GM19193 (cell line): ENCODE measurements around the gene IRF2BPL.

Experiments
- POLR2A ChIP-seq: IDR thresholded peaks from 4 replicates; pipeline ENCODE4 v1.6.1; 2011; ENCODE audit not compliant: insufficient read depth, insufficient read length; ENCODE audit errors: extremely low read depth

Gene IRF2BPL

DNA sequence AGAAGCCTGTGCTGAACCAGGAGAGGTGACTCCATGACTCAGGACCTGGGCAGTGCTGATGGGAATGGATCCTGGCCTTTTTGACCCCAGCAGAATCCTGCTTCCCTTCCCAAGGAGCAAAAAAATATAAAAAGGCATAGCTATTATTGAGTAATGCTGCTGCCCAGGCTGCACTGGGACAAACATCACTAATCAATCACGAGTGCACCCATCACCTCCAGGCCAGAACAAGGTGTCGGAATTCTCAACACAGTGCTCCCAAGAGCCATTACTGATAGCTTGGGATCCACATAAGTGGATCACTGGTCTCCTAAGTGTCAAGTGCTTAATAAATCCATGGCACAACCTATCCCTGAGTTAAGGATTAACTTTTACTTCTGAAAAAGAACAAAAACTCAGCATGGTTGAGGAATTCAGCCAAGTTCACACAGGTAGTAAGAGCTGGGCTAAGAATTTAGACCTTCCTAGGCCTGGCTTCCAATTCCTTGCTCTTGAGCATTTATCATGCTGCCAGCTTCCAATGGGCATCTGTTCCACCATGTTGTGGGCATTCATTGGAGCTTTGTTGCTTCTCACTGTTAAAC lies 31.9 kb downstream of the IRF2BPL start:
- TF ChIP-seq POLR2A: no peak

GRCh38 chr14:76995279-76996035 lies 33.1 kb downstream of the IRF2BPL start:
- TF ChIP-seq POLR2A: no peak

GRCh38 chr14:76993752-76994151 lies 34.8 kb downstream of the IRF2BPL start:
- TF ChIP-seq POLR2A: no peak

GRCh38 chr14:76990084-76990483 lies 38.4 kb downstream of the IRF2BPL start:
- TF ChIP-seq POLR2A: no peak

- TF ChIP-seq POLR2A: no peak
Measured at GRCh38 chr14:76987956-76988520, 40.5 kb downstream of the IRF2BPL start.

DNA sequence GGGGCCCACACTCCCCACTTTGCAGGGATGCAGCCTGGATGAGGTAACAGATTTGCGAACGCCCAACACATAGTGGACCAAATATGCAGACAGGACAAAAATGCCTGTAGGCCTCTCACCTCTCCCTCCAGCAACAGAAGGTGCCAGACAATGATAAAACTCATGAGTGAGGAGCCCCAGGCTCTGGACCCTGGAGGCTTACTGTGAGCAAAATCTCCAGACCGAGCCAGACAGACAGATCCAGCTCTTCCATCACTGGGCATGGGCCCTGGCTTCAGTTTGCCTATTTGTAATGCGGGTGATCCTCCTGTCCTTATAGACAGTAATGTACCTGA lies 42.3 kb downstream of the IRF2BPL start:
- no peak for TF ChIP-seq POLR2A

DNA sequence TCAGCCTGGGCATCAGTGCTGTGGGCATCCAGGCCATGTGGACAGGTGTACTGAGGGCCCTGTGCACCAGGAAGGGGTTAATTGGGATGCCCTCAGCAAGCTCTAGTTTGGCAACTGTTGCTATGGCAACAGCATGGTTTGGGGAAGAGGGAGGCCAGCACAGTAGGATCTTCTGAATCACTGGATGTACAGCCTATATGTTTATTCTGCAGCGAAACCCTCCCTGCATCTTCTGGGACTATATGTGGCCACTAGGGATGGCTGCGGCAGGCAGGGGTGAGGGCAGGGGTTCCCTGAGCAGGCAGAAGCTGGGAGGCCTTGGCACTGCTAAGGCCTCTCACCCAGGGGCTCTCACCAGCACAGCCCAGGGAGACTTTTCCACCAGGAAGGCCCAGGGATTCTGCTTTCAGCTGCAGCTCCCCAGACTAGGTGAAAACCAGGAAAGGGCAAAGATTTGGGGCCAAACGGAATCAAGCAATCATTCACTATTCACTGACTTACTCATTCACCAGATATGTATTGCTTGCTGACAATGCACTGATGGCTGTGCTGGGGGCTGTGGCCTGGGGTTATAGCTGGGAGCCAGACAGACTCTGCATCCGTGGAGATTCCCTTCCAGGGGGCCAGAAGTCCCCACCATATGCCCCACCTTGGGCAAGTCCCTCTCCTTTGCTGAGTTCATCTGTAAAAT lies 42.8 kb downstream of the IRF2BPL start:
- TF ChIP-seq POLR2A: no peak

- no peak for TF ChIP-seq POLR2A
Measured at GRCh38 chr14:76984787-76985375, 43.6 kb downstream of the IRF2BPL start.

GRCh38 chr14:76984297-76984696 lies 44.2 kb downstream of the IRF2BPL start:
- no peak for TF ChIP-seq POLR2A

GRCh38 chr14:76981670-76982069 lies 46.8 kb downstream of the IRF2BPL start:
- TF ChIP-seq POLR2A: no peak

GRCh38 chr14:76977793-76978720 lies 50.5 kb downstream of the IRF2BPL start:
- TF ChIP-seq POLR2A: peak; percentile 27

- TF ChIP-seq POLR2A: no peak
Measured at GRCh38 chr14:76976240-76977005, 52.1 kb downstream of the IRF2BPL start.

DNA sequence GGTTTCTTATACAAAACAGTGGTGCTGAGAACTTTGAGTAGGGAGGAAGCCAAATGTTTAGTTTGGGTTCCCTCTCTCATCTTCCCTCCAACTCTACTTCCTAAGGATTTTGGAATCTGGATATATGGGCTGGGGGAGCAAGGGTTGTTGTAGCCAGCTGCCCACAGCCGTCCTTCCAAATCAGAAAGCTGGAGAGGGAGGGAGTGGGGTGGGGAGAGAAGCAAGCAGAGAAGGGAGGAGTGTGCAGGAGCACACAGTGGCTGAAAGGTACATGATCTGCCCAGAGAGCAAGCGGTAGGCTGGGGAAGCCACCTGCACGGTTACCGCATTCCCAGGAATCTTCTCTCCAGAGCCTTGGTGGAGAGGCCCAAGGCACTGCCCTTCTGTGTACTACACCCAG lies 52.7 kb downstream of the IRF2BPL start:
- TF ChIP-seq POLR2A: no peak

DNA sequence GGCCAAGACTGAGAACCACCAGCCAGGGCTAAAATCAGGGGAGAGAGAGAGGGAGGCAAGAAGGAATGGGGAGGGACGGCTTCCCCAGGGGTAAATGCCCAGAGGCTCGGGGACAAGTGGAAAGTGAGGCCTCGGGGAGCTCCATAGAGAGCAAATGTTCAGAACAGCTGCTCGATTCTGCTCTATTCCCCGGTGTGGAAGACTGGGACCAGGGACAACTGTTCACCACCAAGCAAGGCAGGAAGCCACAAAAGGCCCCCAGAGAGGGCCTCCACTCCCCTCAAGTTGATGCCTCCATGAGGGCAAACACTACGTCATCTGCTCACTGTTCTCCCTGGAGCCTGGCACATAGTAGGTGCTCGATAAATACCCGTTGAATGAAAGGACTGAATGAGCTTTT lies 53.5 kb downstream of the IRF2BPL start:
- no peak for TF ChIP-seq POLR2A
